Vagina (tissue), 2 donors: Measurements from ENCODE around the gene BACE2. TPM values are rescaled to one million over a fixed set of nuclear protein-coding genes. Genes with fewer than 3 reads are reported as not detected.

Experiments used
- DNase-seq, 2 donors: peaks; one replicate each; pipeline ENCODE4 v3.0.0-alpha.2; 2017; ENCODE audit errors: extremely low spot score in 2 of 2
- H3K27ac ChIP-seq: fragments of 200-600 bp; sonication (generic); one replicate; pipeline ENCODE4 v1.5.1; 2019
- H3K27me3 ChIP-seq: fragments of 200-600 bp; sonication (generic); one replicate; pipeline ENCODE4 v1.5.1; 2019
- H3K36me3 ChIP-seq, 2 donors: fragments of 200-600 bp; sonication (generic); one replicate each; pipeline ENCODE4 v1.5.1; 2017 to 2019
- H3K4me1 ChIP-seq: fragments of 200-600 bp; sonication (generic); one replicate; pipeline ENCODE4 v1.5.1; 2019
- H3K4me3 ChIP-seq, 2 donors: fragments of 200-600 bp; sonication (generic); 1 replicate in 1 of 2; 2 replicates in 1 of 2; pipeline ENCODE4 v1.5.1; 2016 to 2019
- H3K9me3 ChIP-seq: fragments of 200-600 bp; sonication (generic); one replicate; pipeline ENCODE4 v1.5.1; 2019
- POLR2A ChIP-seq, 2 donors: fragments of 450-650 bp; IDR thresholded peaks; one replicate each; pipeline ENCODE4 v1.6.1; 2017; ENCODE audit warnings: antibody characterized with exemption in 2 of 2, mild to moderate bottlenecking in 2 of 2, moderate library complexity in 2 of 2
- POLR2AphosphoS5 ChIP-seq, 2 donors: sonication (generic); formaldehyde crosslinking; IDR thresholded peaks; one replicate each; pipeline ENCODE4 v1.9.0; 2017; ENCODE audit warnings: antibody characterized with exemption in 2 of 2, mild to moderate bottlenecking in 2 of 2, low read depth in 1 of 2; ENCODE audit not compliant: insufficient read depth in 1 of 2
- intact Hi-C: fragments of 100-400 bp; cut with DNase I; formaldehyde crosslinking; loops from one replicate; pipeline ENCODE4 v1.15.1; 2023
- total RNA-seq: library from RNA; depleted of rRNA; stranded (reverse); fragments of >200 nt; gene quantifications from one replicate; pipeline ENCODE4 v1.2.3, GENCODE V29; 2016
- TF ChIP-seq, protein P1 (sequence below), 3 experiments: fragments of 450-650 bp in 2 of 3; fragments of 200-600 bp in 1 of 3; sonication (generic) in 1 of 3; IDR thresholded peaks; one replicate each; pipeline ENCODE4 v1.5.1; 2017 to 2019; ENCODE audit warnings: antibody characterized with exemption in 3 of 3, mild to moderate bottlenecking in 2 of 3, moderate library complexity in 2 of 3

Gene BACE2
- total RNA-seq, 1 donor from 2014 or later: 43.7 TPM

- Histone ChIP-seq H3K27me3 (no peaks in the 10 kb centered on the region), H3K4me3 (no peak overlapping the region), H3K4me1 (no peaks in the 10 kb centered on the region), H3K9me3 (no peaks in the 10 kb centered on the region), H3K27ac (no peak overlapping the region), H3K36me3 (no peaks in the 10 kb centered on the region)
- TF ChIP-seq POLR2A (IDR thresholded peaks at IDR 0.05): no peak
- TF ChIP-seq, protein P1, sequence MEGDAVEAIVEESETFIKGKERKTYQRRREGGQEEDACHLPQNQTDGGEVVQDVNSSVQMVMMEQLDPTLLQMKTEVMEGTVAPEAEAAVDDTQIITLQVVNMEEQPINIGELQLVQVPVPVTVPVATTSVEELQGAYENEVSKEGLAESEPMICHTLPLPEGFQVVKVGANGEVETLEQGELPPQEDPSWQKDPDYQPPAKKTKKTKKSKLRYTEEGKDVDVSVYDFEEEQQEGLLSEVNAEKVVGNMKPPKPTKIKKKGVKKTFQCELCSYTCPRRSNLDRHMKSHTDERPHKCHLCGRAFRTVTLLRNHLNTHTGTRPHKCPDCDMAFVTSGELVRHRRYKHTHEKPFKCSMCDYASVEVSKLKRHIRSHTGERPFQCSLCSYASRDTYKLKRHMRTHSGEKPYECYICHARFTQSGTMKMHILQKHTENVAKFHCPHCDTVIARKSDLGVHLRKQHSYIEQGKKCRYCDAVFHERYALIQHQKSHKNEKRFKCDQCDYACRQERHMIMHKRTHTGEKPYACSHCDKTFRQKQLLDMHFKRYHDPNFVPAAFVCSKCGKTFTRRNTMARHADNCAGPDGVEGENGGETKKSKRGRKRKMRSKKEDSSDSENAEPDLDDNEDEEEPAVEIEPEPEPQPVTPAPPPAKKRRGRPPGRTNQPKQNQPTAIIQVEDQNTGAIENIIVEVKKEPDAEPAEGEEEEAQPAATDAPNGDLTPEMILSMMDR (IDR thresholded peaks at IDR 0.05): no peak
- no peak for TF ChIP-seq POLR2AphosphoS5 (IDR thresholded peaks at IDR 0.05; ENCODE audit: insufficient read depth in 1 of 2, low read depth in 1 of 2)
- no peak for DNase-seq
- intact Hi-C loops: no loop called here
Measured at GRCh38 chr21:41153443-41153842, 14.5 kb upstream of the BACE2 start.

DNA sequence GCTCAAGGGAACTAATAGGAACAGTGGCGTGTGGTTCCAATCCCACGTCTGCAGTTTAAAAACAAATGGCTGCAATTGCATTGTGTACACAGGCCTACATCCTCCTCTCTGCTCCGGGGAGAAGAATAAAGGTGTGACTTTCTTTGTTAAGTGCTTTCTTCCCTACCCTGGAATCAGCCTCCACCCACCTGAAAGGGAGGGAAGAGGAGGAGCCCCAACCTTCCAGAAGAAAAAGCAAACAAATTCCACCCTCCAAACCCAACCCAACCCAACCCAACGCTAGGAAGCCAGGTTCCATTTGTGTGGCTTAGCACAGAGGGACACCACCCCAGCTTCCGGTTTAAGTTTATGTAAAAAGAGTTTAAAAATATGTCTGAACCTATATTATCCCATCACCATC is 11.8 kb upstream of the BACE2 start:
- H3K27me3 ChIP-seq: no peaks in the 10 kb centered on the region
- H3K36me3 ChIP-seq: no peaks in the 10 kb centered on the region
- DNase-seq: no peak
- no peak overlapping the region for H3K27ac ChIP-seq
- H3K4me1 ChIP-seq: no peaks in the 10 kb centered on the region
- H3K9me3 ChIP-seq: no peaks in the 10 kb centered on the region
- no peak for TF ChIP-seq POLR2AphosphoS5 (IDR thresholded peaks at IDR 0.05; ENCODE audit: insufficient read depth in 1 of 2, low read depth in 1 of 2)
- TF ChIP-seq, protein P1 (IDR thresholded peaks at IDR 0.05): no peak
- no peak for TF ChIP-seq POLR2A (IDR thresholded peaks at IDR 0.05)
- intact Hi-C loops: no loop called here
- H3K4me3 ChIP-seq: no peak overlapping the region

GRCh38 chr21:41158026-41158425 is 9.9 kb upstream of the BACE2 start:
- Histone ChIP-seq H3K27me3 (no peaks in the 10 kb centered on the region), H3K4me1 (no peaks in the 10 kb centered on the region), H3K27ac (no peak overlapping the region), H3K9me3 (no peaks in the 10 kb centered on the region), H3K36me3 (no peaks in the 10 kb centered on the region), H3K4me3 (no peak overlapping the region)
- DNase-seq: no peak
- intact Hi-C loops: no loop called here
- TF ChIP-seq, protein P1 (IDR thresholded peaks at IDR 0.05): no peak
- TF ChIP-seq POLR2AphosphoS5 (IDR thresholded peaks at IDR 0.05; ENCODE audit: insufficient read depth in 1 of 2, low read depth in 1 of 2) (no peak), POLR2A (IDR thresholded peaks at IDR 0.05) (no peak)

DNA sequence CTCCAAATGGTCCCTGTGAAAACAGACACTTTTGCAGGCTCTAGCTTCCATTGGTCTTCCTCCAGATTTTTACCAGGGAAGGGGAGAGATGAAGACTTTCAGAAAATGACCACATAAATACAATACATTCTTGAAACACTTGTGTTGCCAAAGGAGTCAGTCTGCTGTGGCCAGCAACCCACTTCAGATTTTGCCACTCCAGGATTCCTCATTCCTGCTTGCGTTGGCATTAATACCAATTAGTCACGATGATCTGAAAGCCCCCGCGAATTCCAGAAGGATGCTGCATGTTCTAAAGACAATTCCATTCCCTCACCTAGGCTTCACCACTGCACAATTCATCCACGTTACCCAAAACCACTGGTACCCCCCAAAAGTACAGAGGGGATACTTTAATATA is 7.9 kb upstream of the BACE2 start:
- Histone ChIP-seq H3K4me1 (peaks cover 2% of the 10 kb centered on the region), H3K27me3 (no peaks in the 10 kb centered on the region), H3K36me3 (no peaks in the 10 kb centered on the region), H3K4me3 (no peak overlapping the region), H3K27ac (no peak overlapping the region), H3K9me3 (no peaks in the 10 kb centered on the region)
- DNase-seq: no peak
- intact Hi-C loops: no loop called here
- TF ChIP-seq, protein P1 (IDR thresholded peaks at IDR 0.05): no peak
- TF ChIP-seq POLR2A (IDR thresholded peaks at IDR 0.05): no peak
- TF ChIP-seq POLR2AphosphoS5 (IDR thresholded peaks at IDR 0.05; ENCODE audit: insufficient read depth in 1 of 2, low read depth in 1 of 2): no peak

GRCh38 chr21:41161428-41161827 is 6.5 kb upstream of the BACE2 start:
- intact Hi-C loops: no loop called here
- H3K4me1 ChIP-seq: peaks cover 10% of the 10 kb centered on the region
- TF ChIP-seq, protein P1 (IDR thresholded peaks at IDR 0.05): no peak
- TF ChIP-seq POLR2AphosphoS5 (IDR thresholded peaks at IDR 0.05; ENCODE audit: insufficient read depth in 1 of 2, low read depth in 1 of 2) (no peak), POLR2A (IDR thresholded peaks at IDR 0.05) (no peak)

More at GRCh38 chr21:41161428-41161827, 6.5 kb upstream of the BACE2 start:
- Histone ChIP-seq H3K27ac (no peak overlapping the region), H3K9me3 (no peaks in the 10 kb centered on the region), H3K36me3 (no peaks in the 10 kb centered on the region), H3K27me3 (no peaks in the 10 kb centered on the region), H3K4me3 (no peak overlapping the region)
- no peak for DNase-seq
